SK-N-SH (cell line): ENCODE measurements around the gene PSMB5. TPM values are rescaled to one million over a fixed set of nuclear protein-coding genes. Genes with fewer than 3 reads are reported as not detected.
"Not testable (repeated sequence)": the region's sequence is repeated elsewhere in the genome, so short reads cannot be mapped to it uniquely, and the experiment has no call there.

Source experiments
- CTCF ChIA-PET: fragments of 300-600, 350-600 bp; formaldehyde crosslinking; extraction: SDS; loops from one replicate; lab custom pipeline; 2021; lab: Yijun Ruan, JAX
- POLR2A ChIA-PET: fragments of 350-600 bp; sonication (Branson Sonifier 250); formaldehyde crosslinking; extraction: SDS; loops from one replicate; lab custom pipeline; 2020; ENCODE audit warnings: antibody characterized with exemption, inconsistent platforms; lab: Yijun Ruan, JAX
- DNase-seq: peaks from one replicate; pipeline ENCODE4 v3.0.0; 2012
- H2AFZ ChIP-seq: fragments of 200-600 bp; sonication (generic); 2 replicates; pipeline ENCODE4 v1.8.1; 2016; ENCODE audit warnings: antibody characterized with exemption, mild to moderate bottlenecking, low read depth
- H3F3A ChIP-seq: fragments of 200-600 bp; sonication (generic); replicated peaks from 2 replicates; pipeline ENCODE3; 2016; ENCODE audit warnings: antibody characterized with exemption, mild to moderate bottlenecking; ENCODE audit not compliant: insufficient read depth
- H3K27ac ChIP-seq, 2 experiments: fragments of 200-500 bp in 1 of 2; fragments of 200-600 bp in 1 of 2; sonication (Bioruptor generic) in 1 of 2; sonication (generic), shearing (Covaris generic) in 1 of 2; 2 replicates each; pipeline versions ENCODE4 v1.5.1 to v1.6.1; 2014 to 2016; ENCODE audit warnings: low read depth in 2 of 2, inconsistent platforms in 1 of 2, low read length in 1 of 2, mild to moderate bottlenecking in 1 of 2, mixed read lengths in 1 of 2
- H3K27me3 ChIP-seq: fragments of 200-600 bp; sonication (generic), shearing (Covaris generic); 2 replicates; pipeline ENCODE4 v1.6.1; 2016; ENCODE audit warnings: mixed run types; ENCODE audit not compliant: insufficient read depth
- H3K36me3 ChIP-seq, 2 experiments: fragments of 200-500 bp in 1 of 2; fragments of 200-600 bp in 1 of 2; sonication (Bioruptor generic) in 1 of 2; sonication (generic) in 1 of 2; replicated peaks in 1 of 2; 2 replicates each; pipeline versions ENCODE3 to v1.5.1; 2014 to 2016; ENCODE audit warnings: low read length in 1 of 2, mild to moderate bottlenecking in 1 of 2; ENCODE audit not compliant: insufficient read depth in 2 of 2, control insufficient read depth in 1 of 2
- H3K4me1 ChIP-seq, 2 experiments: fragments of 200-500 bp in 1 of 2; fragments of 200-600 bp in 1 of 2; sonication (Bioruptor generic) in 1 of 2; sonication (generic), shearing (Covaris generic) in 1 of 2; 2 replicates each; pipeline versions ENCODE4 v1.5.1 to v1.6.1; 2014 to 2016; ENCODE audit warnings: low read depth in 1 of 2, low read length in 1 of 2, mixed run types in 1 of 2; ENCODE audit not compliant: insufficient read depth in 2 of 2, control insufficient read depth in 1 of 2
- H3K4me2 ChIP-seq: fragments of 200-600 bp; sonication (generic), shearing (Covaris generic); 2 replicates; pipeline ENCODE4 v1.6.1; 2017; ENCODE audit warnings: mixed run types
- H3K4me3 ChIP-seq, 2 experiments: fragments of 200-500 bp in 1 of 2; fragments of 200-600 bp in 1 of 2; sonication (Bioruptor generic) in 1 of 2; sonication (generic), shearing (Covaris generic) in 1 of 2; 2 replicates each; pipeline versions ENCODE4 v1.5.1 to v1.8.1; 2014 to 2016; ENCODE audit warnings: low read depth in 2 of 2, inconsistent platforms in 1 of 2, low read length in 1 of 2, mild to moderate bottlenecking in 1 of 2, mixed read lengths in 1 of 2, moderate library complexity in 1 of 2
- H3K79me2 ChIP-seq: fragments of 200-600 bp; sonication (generic); 2 replicates; pipeline ENCODE4 v1.8.1; 2017; ENCODE audit warnings: mild to moderate bottlenecking; ENCODE audit not compliant: insufficient read depth
- H3K9ac ChIP-seq: fragments of 200-600 bp; sonication (generic); 2 replicates; pipeline ENCODE4 v1.6.1; 2017; ENCODE audit warnings: mixed run types
- H3K9me2 ChIP-seq: fragments of 200-600 bp; sonication (generic); 2 replicates; pipeline ENCODE4 v1.6.1; 2017; ENCODE audit warnings: mixed run types
- H3K9me3 ChIP-seq: fragments of 200-600 bp; sonication (generic); 2 replicates; pipeline ENCODE4 v1.6.1; 2017; ENCODE audit warnings: mixed run types, mild to moderate bottlenecking, moderate library complexity
- H4K20me1 ChIP-seq: fragments of 200-600 bp; sonication (generic); 2 replicates; pipeline ENCODE4 v1.6.1; 2017; ENCODE audit warnings: mild to moderate bottlenecking, mixed run types; ENCODE audit not compliant: insufficient read depth
- FOSL2 ChIP-seq: IDR thresholded peaks from 2 replicates; pipeline ENCODE4 v1.4.0; 2012; ENCODE audit warnings: low read depth, mild to moderate bottlenecking, moderate library complexity, borderline replicate concordance
- NFIC ChIP-seq: IDR thresholded peaks from 2 replicates; pipeline ENCODE4 v1.4.0; 2012; ENCODE audit warnings: borderline replicate concordance
- NRF1 ChIP-seq: IDR thresholded peaks from 2 replicates; pipeline ENCODE4 v1.6.1; 2012; ENCODE audit warnings: low read depth, mild to moderate bottlenecking, low read length
- POLR2AphosphoS5 ChIP-seq: IDR thresholded peaks from 2 replicates; pipeline ENCODE4 v1.6.1; 2012; ENCODE audit warnings: low read depth, low read length
- RCOR1 ChIP-seq: fragments of 150-350 bp; IDR thresholded peaks from 2 replicates; pipeline ENCODE4 v1.6.1; 2017; ENCODE audit warnings: antibody characterized with exemption, low read length
- RXRA ChIP-seq: IDR thresholded peaks from 2 replicates; pipeline ENCODE4 v1.4.0; 2012; ENCODE audit warnings: low read depth, mild to moderate bottlenecking, borderline replicate concordance
- SIN3A ChIP-seq: IDR thresholded peaks from 2 replicates; pipeline ENCODE4 v1.6.1; 2012; ENCODE audit warnings: low read depth, mild to moderate bottlenecking, low read length, moderate library complexity, borderline replicate concordance
- SMC3 ChIP-seq: IDR thresholded peaks from 2 replicates; pipeline ENCODE4 v1.6.1; 2012; ENCODE audit warnings: low read depth, low read length, improper control_type of control experiment
- TAF1 ChIP-seq: IDR thresholded peaks from 2 replicates; pipeline ENCODE4 v1.6.1; 2012; ENCODE audit warnings: low read depth, mild to moderate bottlenecking, low read length, moderate library complexity, borderline replicate concordance
- TCF12 ChIP-seq: IDR thresholded peaks from 2 replicates; pipeline ENCODE4 v1.4.0; 2012
- TEAD4 ChIP-seq: IDR thresholded peaks from 2 replicates; pipeline ENCODE4 v1.4.0; 2012; ENCODE audit warnings: mild to moderate bottlenecking, borderline replicate concordance; ENCODE audit not compliant: insufficient read depth
- YY1 ChIP-seq: IDR thresholded peaks from 2 replicates; pipeline ENCODE4 v1.4.0; 2012; ENCODE audit warnings: low read depth, mild to moderate bottlenecking
- WGBS: methylation state at CpG from one replicate; pipeline ENCODE4 v1.1.6; 2017; ENCODE audit warnings: low lambda C conversion rate; 5-methylcytosine and 5-hydroxymethylcytosine counted together
- polyA plus RNA-seq, 3 experiments: library from polyadenylated mRNA; depleted of rRNA; stranded (reverse); fragments of >200 nt; gene quantifications; 2 replicates each; pipeline ENCODE4 v1.2.3, GENCODE V29; 2012
- TF ChIP-seq, protein P1 (sequence below): IDR thresholded peaks from 2 replicates; pipeline ENCODE4 v1.4.0; 2012; ENCODE audit warnings: low read depth

The PSMB5 gene
- polyA plus RNA-seq, 1 of the 3 experiments (the other 2 are of a cell fraction), result 337 TPM

DNA sequence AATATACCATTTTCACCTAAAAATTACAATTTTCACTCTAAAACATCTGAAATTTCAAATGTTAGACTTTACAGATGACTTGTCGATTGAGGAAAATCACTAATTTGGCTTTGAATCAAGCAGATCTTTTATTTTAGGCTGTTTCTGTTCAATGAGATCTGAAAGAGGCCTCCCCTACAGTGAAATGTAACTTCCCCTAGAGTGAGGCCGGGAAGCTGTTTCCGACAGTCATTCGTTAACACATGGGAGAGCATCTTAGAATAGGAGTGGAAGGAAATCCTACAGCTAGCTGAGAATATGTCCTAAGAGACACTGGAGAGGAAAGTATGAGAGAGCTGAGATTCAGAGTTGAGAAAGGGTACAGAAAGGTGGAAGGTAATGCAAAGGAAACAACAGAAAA lies 19.1 kb downstream of the PSMB5 start:
- Histone ChIP-seq H3F3A (peaks cover 11% of the 10 kb centered on the region), H3K27ac (no peak overlapping the region), H3K36me3 (no peaks in the 10 kb centered on the region), H3K4me3 (no peak overlapping the region), H2AFZ (no peak overlapping the region), H3K4me2 (no peak overlapping the region), H3K79me2 (no peaks in the 10 kb centered on the region), H3K9ac (no peak overlapping the region), H3K4me1 (peaks cover 0 to 11% of the 10 kb centered on the region in 2 experiments; a peak in 1 of 4 replicates), H4K20me1 (no peaks in the 10 kb centered on the region), H3K9me3 (no peaks in the 10 kb centered on the region), H3K9me2 (no peaks in the 10 kb centered on the region), H3K27me3 (no peaks in the 10 kb centered on the region)
- 96% methylated on average over 4 of the region's 4 CpGs for WGBS
- ChIA-PET CTCF (interaction anchor here (0.8 to 3.6 kb wide), 11 partner anchors 9 to 53 kb away, joined by 3 to 18 read pairs (median 4); partner anchors contain the start of genes AJUBA and CDH24), POLR2A (interaction anchor here (1.7 kb wide), 1 partner anchor 9 kb away, joined by 6 read pairs; no protein-coding TSS in a partner anchor)
- TF ChIP-seq SMC3 (no peak), NFIC (no peak), YY1 (no peak), FOSL2 (no peak), RCOR1 (no peak), RXRA (no peak), NRF1 (no peak), TCF12 (no peak), TEAD4 (no peak), TAF1 (no peak), SIN3A (no peak), POLR2AphosphoS5 (no peak)
- TF ChIP-seq, protein P1, sequence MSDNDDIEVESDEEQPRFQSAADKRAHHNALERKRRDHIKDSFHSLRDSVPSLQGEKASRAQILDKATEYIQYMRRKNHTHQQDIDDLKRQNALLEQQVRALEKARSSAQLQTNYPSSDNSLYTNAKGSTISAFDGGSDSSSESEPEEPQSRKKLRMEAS, result no peak
- no peak for DNase-seq

GRCh38 chr14:23013749-23014054 lies 21.0 kb downstream of the PSMB5 start:
- DNase-seq, H3K79me2 ChIP-seq, H3K4me3 ChIP-seq, POLR2A ChIA-PET, H3K4me2 ChIP-seq, H3K9me2 ChIP-seq, H3K9ac ChIP-seq, H4K20me1 ChIP-seq, H3K9me3 ChIP-seq, H3K27ac ChIP-seq, H2AFZ ChIP-seq, H3K36me3 ChIP-seq, H3K27me3 ChIP-seq: not testable (repeated sequence)
- 92% methylated on average over 5 of the region's 5 CpGs for WGBS
- CTCF ChIA-PET, result interaction anchor here (0.9 to 4.2 kb wide), 7 partner anchors 10 to 45 kb away, joined by 4 to 29 read pairs (median 4); partner anchors contain the start of gene AJUBA
- Histone ChIP-seq H3K4me1 (peaks cover 7 to 17% of the 10 kb centered on the region in 2 experiments; a peak in 3 of 4 replicates), H3F3A (peaks cover 15% of the 10 kb centered on the region)
